NOMO-1 treated with dmso at 0.1 percent for 144 hours (cell line): ENCODE measurements around the gene MT3.

Experiments used
- DNase-seq: peaks from one replicate; lab custom pipeline; 2025; ENCODE audit not compliant: unreplicated experiment; lab: John Stamatoyannopoulos, UW

MT3 gene

DNA sequence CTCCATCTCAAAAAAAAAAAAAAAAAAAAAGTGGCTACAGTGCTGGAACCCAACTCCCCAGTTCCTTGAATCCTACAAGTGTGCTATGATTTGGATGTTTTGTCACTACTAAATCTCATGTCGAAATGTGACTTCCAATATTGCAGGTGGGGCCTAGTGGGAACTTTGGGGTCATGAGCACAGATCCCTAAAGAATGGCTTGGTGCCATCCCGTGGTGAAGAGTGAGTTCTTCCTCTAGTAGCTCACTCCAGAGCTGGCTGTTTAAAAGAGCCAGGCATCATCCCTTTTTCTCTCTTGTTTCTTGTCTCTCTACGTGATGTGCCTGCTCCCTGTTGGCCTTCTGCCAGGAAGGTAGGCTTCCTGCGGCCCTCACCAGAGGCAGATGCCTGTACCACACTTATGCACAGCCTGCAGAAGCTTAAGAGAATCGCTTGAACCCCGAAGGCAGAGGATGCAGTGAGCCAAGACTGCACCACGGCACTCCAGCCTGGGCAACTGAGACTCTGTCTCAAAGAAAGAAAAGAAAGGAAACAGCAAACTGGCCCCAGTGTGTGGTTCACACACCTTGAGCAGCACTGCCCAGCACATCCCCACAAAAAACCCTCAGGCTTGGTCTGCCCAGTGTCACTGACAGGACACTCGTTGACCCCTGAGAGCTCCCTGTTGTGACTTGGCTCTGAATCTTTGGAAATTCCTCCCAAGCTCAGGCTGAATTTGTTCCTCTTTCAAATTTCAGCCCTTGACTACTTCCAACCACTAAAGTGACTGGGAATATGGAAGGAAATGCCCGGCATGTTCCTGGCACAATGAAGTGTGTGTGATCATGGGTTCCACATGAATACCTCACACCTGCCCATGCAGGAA, 39.4 kb downstream of the MT3 start:
- DNase-seq = no peak

DNA sequence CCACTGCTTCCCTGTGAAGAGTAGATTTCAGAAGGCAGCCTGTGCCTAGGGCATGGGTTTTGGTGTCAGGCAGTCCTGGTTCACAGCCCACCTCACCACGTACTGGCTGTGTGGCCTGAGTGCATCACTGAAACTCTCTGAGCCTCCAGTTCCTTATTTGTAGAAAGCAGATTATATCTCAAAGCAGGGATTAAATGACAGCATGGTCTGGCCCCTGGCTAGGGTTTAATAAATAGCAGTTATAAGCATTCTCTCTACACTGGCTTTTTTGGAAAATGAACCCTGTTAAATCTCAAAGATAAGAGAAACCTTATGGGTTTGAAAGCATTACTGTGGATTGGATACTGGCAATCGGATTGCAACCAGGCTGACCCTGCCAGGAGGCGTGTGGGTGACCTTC, 40.2 kb downstream of the MT3 start:
- DNase-seq = no peak

GRCh38 chr16:56630134-56630533, 40.8 kb downstream of the MT3 start:
- DNase-seq = peak; percentile 42

- DNase-seq = no peak
These were observed 41.9 kb downstream of the MT3 start for GRCh38 chr16:56631197-56631596.

DNA sequence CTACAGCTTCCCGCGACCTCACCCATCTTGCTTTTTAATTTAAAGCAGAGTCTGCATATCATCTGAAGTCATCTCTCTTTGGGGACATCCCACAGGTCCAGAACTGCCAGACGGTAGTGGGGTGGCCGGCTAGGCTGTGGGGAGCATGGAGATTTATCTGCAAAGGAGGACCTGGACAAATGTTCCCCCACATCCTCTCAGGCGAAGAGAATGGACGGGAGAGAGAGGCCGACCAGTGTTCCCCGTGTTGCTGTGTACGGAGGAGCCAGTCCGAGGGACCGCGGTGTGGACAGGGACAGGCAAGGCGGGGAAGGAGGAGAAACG, 42.5 kb downstream of the MT3 start:
- no peak for DNase-seq

- DNase-seq = no peak
These were observed 43.0 kb downstream of the MT3 start, which contains the start of gene MT1M for GRCh38 chr16:56632156-56632847. Gene MT1M (plus strand): TSS chr16:56632659. CDS start chr16:56632732, 73 bp downstream.

GRCh38 chr16:56632848-56633365, 43.6 kb downstream of the MT3 start:
- no peak for DNase-seq

- no peak for DNase-seq
These were observed 44.2 kb downstream of the MT3 start for GRCh38 chr16:56633535-56633934.

- DNase-seq = no peak
These were observed 45.5 kb downstream of the MT3 start for GRCh38 chr16:56634715-56635440.

GRCh38 chr16:56635441-56635967, 46.2 kb downstream of the MT3 start:
- DNase-seq = no peak

DNA sequence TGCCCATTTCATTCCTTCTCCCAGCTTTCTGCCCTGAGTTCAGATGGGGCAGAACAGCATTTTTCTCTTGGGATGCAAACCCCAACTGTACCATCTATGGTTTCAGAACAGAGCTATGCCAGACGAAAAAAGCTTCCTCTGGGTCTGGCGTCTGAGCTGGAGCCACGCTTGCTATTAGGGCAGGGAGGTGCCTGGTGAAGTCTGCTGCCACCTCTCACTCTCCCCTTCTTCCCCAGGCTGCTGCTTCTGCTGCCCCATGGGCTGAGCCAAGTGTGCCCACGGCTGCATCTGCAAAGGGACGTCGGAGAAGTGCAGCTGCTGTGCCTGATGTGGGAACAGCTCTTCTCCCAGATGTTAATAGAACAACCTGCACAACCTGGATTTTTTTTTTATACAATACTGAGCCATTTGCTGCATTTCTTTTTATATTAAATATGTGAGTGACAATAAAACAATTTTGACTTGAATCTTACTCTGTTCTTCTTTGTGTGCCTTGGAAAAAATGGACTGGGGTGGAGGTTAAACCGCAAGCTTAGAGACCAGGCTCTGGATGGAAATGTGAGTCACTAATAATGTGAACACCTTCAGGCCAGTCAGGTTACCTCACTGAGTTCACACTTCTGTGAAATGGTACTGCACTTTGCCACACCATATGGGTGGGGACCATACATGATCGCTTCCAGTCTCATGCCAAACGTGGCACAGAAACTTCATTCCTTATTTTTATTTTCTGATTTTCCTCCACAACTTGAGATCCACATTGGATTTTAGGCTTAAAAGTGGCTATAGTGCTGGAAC, 47.5 kb downstream of the MT3 start:
- no peak for DNase-seq

DNA sequence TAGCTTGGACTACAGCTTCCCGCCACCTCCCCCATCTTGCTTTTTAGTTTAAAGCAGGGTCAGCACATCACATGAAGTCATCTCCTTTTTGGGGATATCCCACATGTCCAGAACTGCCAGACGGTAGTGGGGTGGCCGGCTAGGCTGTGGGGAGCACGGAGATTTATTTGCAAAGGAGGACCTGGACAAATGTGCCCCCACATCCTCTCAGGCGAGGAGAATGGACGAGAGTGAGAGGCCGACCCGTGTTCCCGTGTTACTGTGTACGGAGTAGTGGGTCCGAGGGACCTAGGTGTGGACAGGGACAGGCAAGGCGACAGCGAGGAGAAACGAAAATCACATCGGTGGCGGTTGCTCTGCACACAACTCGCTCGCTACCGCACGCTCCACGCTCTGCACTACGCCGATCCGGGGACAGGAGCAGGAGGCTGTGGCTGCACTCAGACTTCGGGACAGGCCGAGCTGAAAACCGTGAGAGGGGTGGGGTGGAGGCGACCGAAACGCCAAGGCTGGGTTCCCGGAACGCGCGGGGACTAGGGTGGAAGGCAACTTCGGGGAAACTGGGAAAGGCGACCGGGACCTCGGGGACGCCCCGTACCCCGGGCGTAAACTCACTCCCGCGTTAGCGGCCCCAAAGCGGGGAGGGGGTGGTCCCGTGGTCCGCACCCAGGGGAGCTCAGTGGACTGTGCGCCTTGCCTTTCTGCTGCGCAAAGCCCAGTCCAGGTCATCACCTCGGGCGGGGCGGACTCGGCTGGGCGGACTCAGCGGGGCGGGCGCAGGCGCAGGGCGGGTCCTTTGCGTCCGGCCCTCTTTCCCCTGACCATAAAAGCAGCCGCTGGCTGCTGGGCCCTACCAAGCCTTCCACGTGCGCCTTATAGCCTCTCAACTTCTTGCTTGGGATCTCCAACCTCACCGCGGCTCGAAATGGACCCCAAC, 48.8 kb downstream of the MT3 start, which contains the start of gene MT1A:
MT1A (plus strand) TSS at position 853 of the 937 bp plus-strand sequence; CDS start at position 926, 73 bp downstream.
- DNase-seq = no peak

GRCh38 chr16:56639045-56639444, 49.7 kb downstream of the MT3 start:
- DNase-seq = no peak

GRCh38 chr16:56640076-56640475, 50.7 kb downstream of the MT3 start:
- DNase-seq = no peak
